ENCODE data around the gene RTL3.

RTL3 gene

DNA sequence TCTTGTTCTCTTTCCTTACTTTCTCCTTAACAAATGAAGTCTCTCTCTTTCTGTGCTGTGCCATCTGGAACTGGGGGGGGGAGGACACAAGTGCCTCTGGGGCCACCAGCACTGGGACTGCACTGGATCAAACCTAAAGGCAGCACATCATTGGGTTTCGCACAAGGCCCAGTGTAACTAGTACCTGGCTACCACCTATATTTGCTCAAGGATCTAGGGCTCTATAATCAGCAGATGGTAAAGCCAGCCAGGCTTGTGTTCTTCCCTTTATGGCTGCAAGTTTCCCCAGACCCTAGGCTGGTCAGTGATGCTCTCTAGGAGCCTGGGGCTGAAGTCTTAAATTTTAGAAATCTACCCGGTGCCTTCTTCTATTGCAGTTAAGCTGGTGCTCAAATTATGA lies 40.1 kb downstream of the RTL3 start:
- no peak for DNase-seq (ENCODE audit: low read depth in 2 of 2)

DNA sequence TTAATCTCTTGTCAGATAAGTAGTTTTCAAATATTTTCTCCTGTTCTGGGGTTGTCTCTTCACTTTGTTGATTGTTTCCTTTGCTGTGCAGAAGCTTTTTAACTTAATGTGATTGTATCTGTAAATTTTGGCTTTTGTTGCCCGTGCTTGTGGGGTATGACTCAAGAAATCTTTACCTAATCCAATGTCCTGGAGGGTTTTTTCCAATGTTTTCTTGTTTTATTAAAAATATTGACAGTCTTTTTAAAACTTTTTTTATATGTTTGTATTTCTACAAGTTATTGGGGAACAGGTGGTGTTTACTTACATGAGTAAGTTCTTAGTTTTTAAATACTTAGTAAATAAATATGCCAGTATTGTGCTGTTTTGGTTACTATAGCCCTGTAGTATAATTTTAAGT lies 44.9 kb downstream of the RTL3 start:
- no peak for DNase-seq (ENCODE audit: low read depth in 2 of 2)
